H9 (cell line): ENCODE data around the gene DDO. TPM values are rescaled to one million over a fixed set of nuclear protein-coding genes. Genes with fewer than 3 reads are reported as not detected.

Experiments
- DNase-seq: peaks from one replicate; pipeline ENCODE4 v3.0.0-alpha.2; 2017
- H2AFZ ChIP-seq: one replicate; pipeline ENCODE4 v1.6.1; 2013; ENCODE audit warnings: mild to moderate bottlenecking, low read length, control low read depth, moderate library complexity
- H2AK5ac ChIP-seq: 2 replicates; pipeline ENCODE4 v1.6.1; 2013; ENCODE audit warnings: low read length, control low read depth, mixed read lengths; ENCODE audit not compliant: insufficient read length
- H2BK120ac ChIP-seq: one replicate; pipeline ENCODE4 v1.6.1; 2013; ENCODE audit warnings: low read depth, mild to moderate bottlenecking, low read length, control low read depth, inconsistent platforms; ENCODE audit not compliant: poor library complexity, severe bottlenecking
- H2BK12ac ChIP-seq: 2 replicates; pipeline ENCODE4 v1.6.1; 2013; ENCODE audit warnings: low read length, control low read depth, mixed read lengths, low read depth; ENCODE audit not compliant: insufficient read length
- H2BK15ac ChIP-seq: 2 replicates; pipeline ENCODE4 v1.6.1; 2013; ENCODE audit warnings: low read depth, low read length, control low read depth
- H2BK20ac ChIP-seq: one replicate; pipeline ENCODE4 v1.6.1; 2013; ENCODE audit warnings: low read depth, mild to moderate bottlenecking, low read length, control low read depth, inconsistent platforms; ENCODE audit not compliant: poor library complexity, severe bottlenecking
- H2BK5ac ChIP-seq: 2 replicates; pipeline ENCODE4 v1.6.1; 2013; ENCODE audit warnings: low read length, control low read depth, mixed read lengths; ENCODE audit not compliant: insufficient read length
- H3K14ac ChIP-seq: 2 replicates; pipeline ENCODE4 v1.6.1; 2013; ENCODE audit warnings: low read length, control low read depth; ENCODE audit not compliant: insufficient read depth
- H3K18ac ChIP-seq: 2 replicates; pipeline ENCODE4 v1.6.1; 2013; ENCODE audit warnings: low read depth, mild to moderate bottlenecking, mixed read lengths, low read length, control low read depth; ENCODE audit not compliant: insufficient read length
- H3K23ac ChIP-seq: 2 replicates; pipeline ENCODE4 v1.6.1; 2013; ENCODE audit warnings: low read length, control low read depth, mixed read lengths, low read depth; ENCODE audit not compliant: insufficient read length
- H3K23me2 ChIP-seq: 2 replicates; pipeline ENCODE4 v1.6.1; 2013; ENCODE audit warnings: low read depth, mild to moderate bottlenecking, mixed read lengths, low read length, control low read depth; ENCODE audit not compliant: insufficient read length, poor library complexity, severe bottlenecking
- H3K27ac ChIP-seq: 2 replicates; pipeline ENCODE4 v1.5.1; 2013; ENCODE audit warnings: low read length, control low read depth, mixed read lengths, low read depth; ENCODE audit not compliant: insufficient read length
- H3K27me3 ChIP-seq: 2 replicates; pipeline ENCODE4 v1.6.1; 2013; ENCODE audit warnings: low read length, control low read depth, inconsistent platforms; ENCODE audit not compliant: insufficient read depth
- H3K4ac ChIP-seq: 2 replicates; pipeline ENCODE4 v1.6.1; 2013; ENCODE audit warnings: low read depth, mild to moderate bottlenecking, control low read depth, inconsistent platforms, low read length, moderate library complexity
- H3K4me1 ChIP-seq: 2 replicates; pipeline ENCODE4 v1.6.1; 2013; ENCODE audit warnings: low read length, control low read depth, inconsistent platforms; ENCODE audit not compliant: insufficient read depth
- H3K4me2 ChIP-seq: 2 replicates; pipeline ENCODE4 v1.6.1; 2013; ENCODE audit warnings: low read length, control low read depth, mixed read lengths; ENCODE audit not compliant: insufficient read length, insufficient read depth
- H3K56ac ChIP-seq: 2 replicates; pipeline ENCODE4 v1.6.1; 2013; ENCODE audit warnings: low read depth, mild to moderate bottlenecking, mixed read lengths, low read length, control low read depth; ENCODE audit not compliant: insufficient read length
- H3K79me1 ChIP-seq: 2 replicates; pipeline ENCODE4 v1.6.1; 2013; ENCODE audit warnings: low read depth, mild to moderate bottlenecking, moderate library complexity, low read length, control low read depth, inconsistent platforms; ENCODE audit not compliant: insufficient read depth, poor library complexity, severe bottlenecking
- H3K79me2 ChIP-seq: 2 replicates; pipeline ENCODE4 v1.6.1; 2013; ENCODE audit warnings: low read length, control low read depth, inconsistent platforms; ENCODE audit not compliant: insufficient read depth
- H3K9ac ChIP-seq: 2 replicates; pipeline ENCODE4 v1.6.1; 2013; ENCODE audit warnings: low read length, control low read depth, mixed read lengths; ENCODE audit not compliant: insufficient read length; ENCODE audit errors: extremely low read depth
- H3K9me3 ChIP-seq: one replicate; pipeline ENCODE4 v1.6.1; 2013; ENCODE audit warnings: low read depth, low read length, inconsistent platforms; ENCODE audit not compliant: control insufficient read depth
- H3T11ph ChIP-seq: one replicate; pipeline ENCODE4 v1.6.1; 2013; ENCODE audit warnings: mild to moderate bottlenecking, low read length, control low read depth, inconsistent platforms
- H4K20me1 ChIP-seq: one replicate; pipeline ENCODE4 v1.6.1; 2013; ENCODE audit not compliant: control insufficient read depth, insufficient read length, insufficient read depth
- H4K5ac ChIP-seq: 2 replicates; pipeline ENCODE4 v1.6.1; 2013; ENCODE audit warnings: low read depth, mild to moderate bottlenecking, mixed read lengths, low read length, control low read depth; ENCODE audit not compliant: insufficient read length
- H4K8ac ChIP-seq: replicated peaks from 2 replicates; pipeline ENCODE4 v1.6.1; 2013; ENCODE audit warnings: low read length, control low read depth, mixed read lengths, low read depth; ENCODE audit not compliant: insufficient read length
- H4K91ac ChIP-seq: 2 replicates; pipeline ENCODE4 v1.6.1; 2013; ENCODE audit warnings: low read depth, mild to moderate bottlenecking, moderate library complexity, mixed read lengths, low read length, control low read depth; ENCODE audit not compliant: insufficient read length
- H3K27ac Mint-ChIP-seq, 3 experiments: 2 replicates in 2 of 3; 3 replicates in 1 of 3; pipeline ENCODE4 v1.8.0; 2020 to 2021; ENCODE audit warnings: mixed read lengths in 3 of 3, mild to moderate bottlenecking in 1 of 3, moderate library complexity in 1 of 3
- H3K27me3 Mint-ChIP-seq: 2 replicates; pipeline ENCODE4 v1.8.0; 2021; ENCODE audit warnings: low read depth, mild to moderate bottlenecking, moderate library complexity, mixed read lengths
- H3K36me3 Mint-ChIP-seq, 3 experiments: 2 replicates in 2 of 3; 3 replicates in 1 of 3; pipeline ENCODE4 v1.8.0; 2020 to 2021; ENCODE audit warnings: low read depth in 3 of 3, mixed read lengths in 3 of 3; ENCODE audit not compliant: insufficient read depth in 1 of 3
- H3K4me1 Mint-ChIP-seq, 2 experiments: 2 replicates each; pipeline ENCODE4 v1.8.0; 2020; ENCODE audit warnings: mixed read lengths in 2 of 2
- H3K4me3 Mint-ChIP-seq, 2 experiments: 2 replicates in 1 of 2; 3 replicates in 1 of 2; pipeline ENCODE4 v1.8.0; 2020 to 2021; ENCODE audit warnings: mild to moderate bottlenecking in 2 of 2, mixed read lengths in 2 of 2, moderate library complexity in 1 of 2
- H3K9me3 Mint-ChIP-seq, 2 experiments: 2 replicates in 1 of 2; 3 replicates in 1 of 2; pipeline ENCODE4 v1.8.0; 2020; ENCODE audit warnings: mild to moderate bottlenecking in 2 of 2, mixed read lengths in 2 of 2, moderate library complexity in 1 of 2
- WGBS: extraction: QIAGEN DNeasy Blood & Tissue Kit; methylation state at CpG from one replicate; pipeline ENCODE4 v1.1.7; 2013; ENCODE audit warnings: missing lambda C conversion rate, low lambda C conversion rate, mixed read lengths; ENCODE audit not compliant: insufficient read length; ENCODE audit errors: extremely low coverage; 5-methylcytosine and 5-hydroxymethylcytosine counted together
- total RNA-seq: library from RNA; stranded (reverse); gene quantifications from 2 replicates; pipeline ENCODE4 v1.2.1, GENCODE V29; 2021
- TF ChIP-seq, protein P1 (sequence below): fragments of 200-600 bp; sonication (generic); conservative IDR thresholded peaks from 3 replicates; pipeline ENCODE4 v1.8.0; 2021; ENCODE audit warnings: antibody characterized with exemption, mild to moderate bottlenecking

The DDO gene
- total RNA-seq, 1 experiment from 2014 or later, result not detected

- TF ChIP-seq, protein P1, sequence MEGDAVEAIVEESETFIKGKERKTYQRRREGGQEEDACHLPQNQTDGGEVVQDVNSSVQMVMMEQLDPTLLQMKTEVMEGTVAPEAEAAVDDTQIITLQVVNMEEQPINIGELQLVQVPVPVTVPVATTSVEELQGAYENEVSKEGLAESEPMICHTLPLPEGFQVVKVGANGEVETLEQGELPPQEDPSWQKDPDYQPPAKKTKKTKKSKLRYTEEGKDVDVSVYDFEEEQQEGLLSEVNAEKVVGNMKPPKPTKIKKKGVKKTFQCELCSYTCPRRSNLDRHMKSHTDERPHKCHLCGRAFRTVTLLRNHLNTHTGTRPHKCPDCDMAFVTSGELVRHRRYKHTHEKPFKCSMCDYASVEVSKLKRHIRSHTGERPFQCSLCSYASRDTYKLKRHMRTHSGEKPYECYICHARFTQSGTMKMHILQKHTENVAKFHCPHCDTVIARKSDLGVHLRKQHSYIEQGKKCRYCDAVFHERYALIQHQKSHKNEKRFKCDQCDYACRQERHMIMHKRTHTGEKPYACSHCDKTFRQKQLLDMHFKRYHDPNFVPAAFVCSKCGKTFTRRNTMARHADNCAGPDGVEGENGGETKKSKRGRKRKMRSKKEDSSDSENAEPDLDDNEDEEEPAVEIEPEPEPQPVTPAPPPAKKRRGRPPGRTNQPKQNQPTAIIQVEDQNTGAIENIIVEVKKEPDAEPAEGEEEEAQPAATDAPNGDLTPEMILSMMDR, result no peak
- H3K14ac ChIP-seq, result no peak overlapping the region
Measured at GRCh38 chr6:110355727-110356126, 59.6 kb downstream of the DDO start.

More at GRCh38 chr6:110355727-110356126, 59.6 kb downstream of the DDO start:
- Histone ChIP-seq H3K79me1 (no peaks in the 10 kb centered on the region), H3K27ac (no peak overlapping the region), H3K9ac (no peak overlapping the region), H3K23ac (no peak overlapping the region), H3K9me3 (no peaks in the 10 kb centered on the region), H2BK5ac (no peak overlapping the region), H3K4me1 (peaks cover 7% of the 10 kb centered on the region; the same call in 1 of the 2 replicates), H2BK120ac (no peak overlapping the region), H3K4ac (no peak overlapping the region), H2AK5ac (no peak overlapping the region), H4K8ac (no peak overlapping the region), H3K4me2 (no peak overlapping the region), H3K79me2 (no peaks in the 10 kb centered on the region), H3K56ac (no peak overlapping the region), H4K91ac (no peak overlapping the region), H3K23me2 (peaks cover 2% of the 10 kb centered on the region), H3K18ac (no peak overlapping the region), H3T11ph (no peak overlapping the region), H2BK12ac (no peak overlapping the region), H2BK20ac (no peak overlapping the region), H2AFZ (no peak overlapping the region), H4K20me1 (no peaks in the 10 kb centered on the region), H3K27me3 (peaks cover 16% of the 10 kb centered on the region; the same call in 1 of the 2 replicates), H2BK15ac (no peak overlapping the region), H4K5ac (no peak overlapping the region)
- Mint-ChIP-seq H3K27me3 (peaks cover 44% of the 10 kb centered on the region), H3K4me1 (peaks cover 64 to 69% of the 10 kb centered on the region in 2 experiments), H3K4me3 (no peak overlapping the region; a peak in 1 of 5 replicates), H3K27ac (peak overlapping the region in 1 of 3 experiments; percentile 14; a peak in 1 of 7 replicates), H3K36me3 (no peaks in the 10 kb centered on the region), H3K9me3 (no peaks in the 10 kb centered on the region; a peak in 1 of 5 replicates)
- DNase-seq, result peak; percentile 39
- WGBS, result no CpG with 5 or more reads among the region's 2 CpGs
